ENCODE data around the gene ATP6V1C2.
"Not testable (repeated sequence)": the region's sequence is repeated elsewhere in the genome, so short reads cannot be mapped to it uniquely, and the experiment has no call there.

Gene ATP6V1C2

DNA sequence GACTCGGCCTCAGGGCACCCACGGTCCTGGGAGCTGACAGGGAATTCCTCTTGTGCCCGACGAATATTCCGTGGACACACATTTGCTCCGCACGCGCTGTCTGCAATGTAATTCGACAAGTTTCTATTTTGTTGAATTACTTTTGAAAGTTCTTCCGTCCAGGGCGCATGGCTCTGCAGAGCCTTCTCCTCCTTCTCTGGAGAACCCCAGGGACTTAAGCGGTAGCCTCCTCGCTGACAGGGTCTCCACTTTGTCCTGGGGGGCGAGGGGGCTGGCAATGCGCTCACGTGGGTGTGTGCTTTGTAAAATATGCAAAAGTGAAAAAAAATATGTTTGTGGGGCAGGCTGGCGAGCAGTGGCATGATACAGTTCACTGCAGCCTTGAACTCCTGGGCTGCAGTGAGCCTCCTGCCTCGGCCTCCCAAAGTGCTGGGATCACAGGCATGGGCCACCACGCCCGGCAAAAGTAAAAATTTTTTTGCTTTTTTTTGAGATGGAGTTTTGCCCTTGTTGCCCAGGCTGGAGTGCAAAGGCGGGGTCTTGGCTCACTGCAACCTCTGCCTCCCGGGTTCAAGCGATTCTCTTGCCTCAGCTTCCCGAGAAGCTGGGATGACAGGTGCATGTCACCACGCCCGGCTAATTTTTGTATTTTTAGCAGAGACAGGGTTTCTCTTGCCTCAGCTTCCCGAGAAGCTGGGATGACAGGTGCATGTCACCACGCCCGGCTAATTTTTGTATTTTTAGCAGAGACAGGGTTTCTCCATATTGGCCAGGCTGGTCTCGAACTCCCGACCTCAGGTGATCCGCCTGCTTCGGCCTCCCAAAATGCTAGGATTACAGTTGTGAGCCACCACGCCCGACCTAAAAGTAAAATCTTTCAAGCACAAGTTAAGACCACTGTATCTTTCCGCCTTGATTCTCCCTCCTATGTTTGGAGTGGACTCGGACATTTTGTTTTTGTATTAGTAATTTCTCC is 92.0 kb downstream of the ATP6V1C2 start:
- not testable (repeated sequence) for DNase-seq (ENCODE audit: low read depth in 2 of 2)

DNA sequence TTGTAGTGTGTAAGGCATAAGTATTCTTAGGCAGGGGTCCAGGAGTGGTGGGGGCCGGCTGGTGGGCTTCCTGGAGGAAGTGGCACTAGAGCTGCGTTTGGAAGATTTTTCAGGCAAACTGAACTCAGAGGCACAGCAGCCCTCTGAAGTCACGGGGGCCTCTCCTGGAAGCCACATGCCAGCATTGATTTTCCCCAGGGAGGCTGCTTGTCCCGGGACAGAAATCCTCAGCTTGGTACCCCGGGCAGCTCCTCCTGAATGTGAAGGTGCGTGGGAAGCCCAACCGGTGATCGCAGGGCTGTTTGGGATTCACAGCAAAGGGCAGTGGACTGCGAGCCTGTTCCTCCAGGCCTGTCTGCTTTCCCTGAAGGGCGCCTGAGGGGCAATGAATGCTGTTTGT is 92.7 kb downstream of the ATP6V1C2 start:
- DNase-seq (ENCODE audit: low read depth in 2 of 2), result no peak

DNA sequence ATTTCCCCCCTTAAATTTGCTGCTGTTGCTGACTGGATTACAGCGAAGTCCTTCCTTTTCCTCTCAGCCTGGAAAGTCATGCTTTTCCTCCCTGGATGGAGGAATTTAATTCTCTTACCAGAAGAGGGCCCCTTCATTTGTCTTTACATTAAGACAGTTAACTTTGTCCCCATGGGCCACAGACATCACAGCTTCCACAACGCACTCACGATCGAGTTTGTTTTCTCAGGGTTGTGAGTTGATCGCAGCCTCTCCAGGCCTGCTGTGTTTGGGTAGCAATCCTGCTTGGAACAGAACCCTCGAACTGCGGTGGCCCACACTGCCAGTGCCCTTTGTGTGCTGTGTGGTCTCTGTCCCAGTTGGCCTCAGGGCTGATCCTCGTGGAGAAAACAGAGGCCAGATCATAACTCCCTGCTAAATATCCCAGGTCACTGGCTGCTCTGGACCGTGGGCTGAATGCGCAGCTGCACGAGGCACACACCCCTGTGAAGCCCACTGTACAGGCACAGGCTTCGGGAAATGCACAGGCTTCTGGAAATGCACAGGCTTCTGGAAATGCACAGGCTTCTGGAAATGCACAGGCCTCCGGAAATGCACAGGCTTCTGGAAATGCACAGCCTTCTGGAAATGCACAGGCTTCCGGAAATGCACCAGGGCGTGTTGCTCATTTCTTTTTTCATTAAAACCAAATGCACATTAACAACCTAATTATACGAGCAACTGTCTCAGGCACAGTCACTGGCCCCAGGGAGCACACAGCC is 93.3 kb downstream of the ATP6V1C2 start:
- no peak for DNase-seq (ENCODE audit: low read depth in 2 of 2)

DNA sequence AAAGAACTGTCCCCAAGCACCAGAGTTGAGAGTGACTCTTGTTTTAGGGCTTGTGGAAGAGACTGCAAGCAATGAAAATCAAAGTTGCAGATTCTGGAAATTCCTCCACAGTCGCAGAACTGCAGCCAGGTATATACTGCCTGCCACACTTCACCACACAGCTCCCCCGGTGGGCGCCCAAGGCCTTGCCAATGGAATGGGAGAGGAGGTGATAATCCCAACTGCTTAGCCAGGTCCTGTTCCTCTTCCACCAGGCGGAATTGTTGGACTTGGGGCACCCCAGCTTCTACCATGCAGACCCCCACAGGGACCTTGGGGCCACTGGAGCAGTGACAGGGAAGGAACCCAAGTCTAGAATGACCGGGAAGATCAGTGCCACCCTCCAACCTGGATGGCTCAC is 96.0 kb downstream of the ATP6V1C2 start:
- no peak for DNase-seq (ENCODE audit: low read depth in 2 of 2)

DNA sequence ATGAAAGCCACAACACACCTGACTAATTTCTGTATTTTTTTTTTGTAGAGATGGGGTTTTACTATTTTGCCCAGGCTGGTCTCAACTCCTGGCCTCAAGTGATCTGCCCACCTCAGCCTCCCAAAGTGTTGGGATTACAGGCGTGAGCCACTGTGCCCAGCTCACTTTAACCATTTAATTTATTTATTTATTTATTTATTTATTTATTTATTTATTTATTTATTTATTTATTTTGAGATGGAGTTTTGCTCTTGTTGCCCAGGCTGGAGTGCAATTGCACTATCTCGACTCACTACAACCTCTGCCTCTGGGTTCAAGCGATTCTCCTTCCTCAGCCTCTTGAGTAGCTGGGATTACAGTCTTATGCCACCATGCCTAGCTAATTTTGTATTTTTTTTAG is 96.9 kb downstream of the ATP6V1C2 start:
- not testable (repeated sequence) for DNase-seq (ENCODE audit: low read depth in 2 of 2)

DNA sequence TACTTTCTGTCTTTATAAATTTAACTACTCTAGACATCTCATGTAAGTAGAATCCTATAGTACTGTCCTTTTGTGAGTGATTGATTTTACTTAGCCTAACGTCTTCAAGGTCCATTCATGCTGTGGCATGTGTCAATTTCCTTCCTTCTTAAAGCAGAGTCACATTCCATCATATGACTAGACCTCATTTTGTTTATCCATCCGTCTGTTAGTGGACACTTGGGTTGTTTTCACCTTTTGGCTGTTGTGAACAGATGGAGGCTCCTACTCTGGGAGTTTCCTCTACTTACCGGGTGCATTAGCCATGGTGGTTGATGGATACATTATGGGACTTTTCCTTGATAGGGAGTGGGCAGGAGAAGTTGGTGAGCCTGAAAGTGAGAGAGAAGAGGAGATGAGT is 97.6 kb downstream of the ATP6V1C2 start:
- DNase-seq (ENCODE audit: low read depth in 2 of 2), result no peak

DNA sequence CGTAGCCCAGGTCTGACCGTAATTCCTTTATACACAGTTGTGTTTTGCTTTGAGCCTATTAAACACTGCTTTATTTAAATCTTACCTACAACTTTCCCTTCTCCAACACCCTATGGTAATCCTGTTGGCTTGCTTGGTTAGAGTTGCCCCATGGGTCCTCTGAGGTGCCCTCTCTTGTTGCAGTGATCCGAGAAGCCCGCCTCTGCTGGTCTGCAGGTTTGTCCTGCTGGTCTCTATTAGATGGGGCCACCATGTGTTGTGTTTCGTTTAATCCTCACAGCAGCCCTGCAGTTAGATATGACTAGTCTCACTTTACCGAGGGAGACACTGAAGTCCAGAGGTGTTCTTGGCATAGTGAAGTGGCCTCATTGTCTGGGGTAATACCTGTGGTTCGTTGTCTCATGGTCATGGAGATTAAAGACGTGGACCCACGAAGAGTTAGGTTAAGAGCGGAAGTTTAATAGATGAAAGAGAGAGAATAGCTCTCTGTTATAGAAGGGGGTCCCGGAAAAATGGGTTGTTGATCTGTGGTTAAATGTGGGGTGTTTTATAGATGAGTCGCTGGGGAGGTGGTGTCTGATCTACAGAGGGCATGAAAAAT is 98.4 kb downstream of the ATP6V1C2 start:
- no peak for DNase-seq (ENCODE audit: low read depth in 2 of 2)

DNA sequence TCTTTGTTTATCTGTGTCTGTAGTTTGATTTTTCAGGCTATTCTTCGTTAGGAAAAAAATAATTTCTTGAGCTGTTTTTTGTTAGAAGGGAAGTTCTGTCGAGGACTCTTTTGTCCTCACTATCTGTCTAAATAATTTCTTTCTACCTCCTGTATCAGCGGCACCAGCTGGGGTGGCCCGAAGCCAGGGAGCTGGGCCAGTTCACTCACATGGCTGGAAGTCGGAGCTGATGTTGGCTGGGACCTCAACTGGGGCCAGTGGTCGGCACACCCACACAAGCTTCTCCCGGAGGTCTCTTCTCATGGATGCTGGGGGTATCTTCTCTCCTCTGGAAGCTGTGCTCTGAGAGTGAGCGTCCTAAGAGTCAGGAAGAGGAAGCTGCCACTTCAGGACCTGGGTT is 99.1 kb downstream of the ATP6V1C2 start:
- no peak for DNase-seq (ENCODE audit: low read depth in 2 of 2)

DNA sequence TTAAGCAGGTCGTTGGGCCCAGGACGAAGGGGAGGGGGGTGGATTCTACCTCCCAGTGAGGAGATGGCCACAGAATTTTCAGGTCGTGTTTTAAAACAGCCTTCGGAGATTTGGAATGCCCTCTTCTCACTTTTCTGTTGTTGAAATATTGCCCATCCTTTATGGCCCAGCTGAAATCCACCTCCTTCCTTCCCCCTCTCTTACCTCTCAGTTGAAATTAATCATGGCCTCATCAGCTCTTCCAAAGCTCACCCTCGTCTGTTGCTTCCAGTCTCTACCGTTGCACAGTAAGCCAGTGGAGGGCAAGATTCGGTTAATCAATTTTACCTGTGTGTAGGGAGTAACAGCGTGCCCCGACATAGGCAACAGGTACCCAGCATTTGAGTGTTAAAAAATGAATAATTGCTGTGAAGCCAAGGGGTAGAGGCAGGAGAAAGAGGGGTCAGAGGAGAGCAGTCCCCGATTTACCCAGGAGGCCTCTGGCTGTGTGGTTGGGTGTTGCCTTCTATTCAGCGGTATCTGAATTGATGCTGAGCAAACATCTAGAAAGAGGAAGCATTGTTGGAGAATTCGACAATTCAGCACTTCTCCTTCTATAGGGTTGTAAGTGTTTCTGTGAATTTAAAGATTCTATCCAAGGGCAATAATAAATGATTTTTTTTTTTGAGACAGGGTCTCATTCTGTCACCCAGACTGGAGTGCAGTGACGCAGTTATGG is 99.7 kb downstream of the ATP6V1C2 start:
- no peak for DNase-seq (ENCODE audit: low read depth in 2 of 2)

DNA sequence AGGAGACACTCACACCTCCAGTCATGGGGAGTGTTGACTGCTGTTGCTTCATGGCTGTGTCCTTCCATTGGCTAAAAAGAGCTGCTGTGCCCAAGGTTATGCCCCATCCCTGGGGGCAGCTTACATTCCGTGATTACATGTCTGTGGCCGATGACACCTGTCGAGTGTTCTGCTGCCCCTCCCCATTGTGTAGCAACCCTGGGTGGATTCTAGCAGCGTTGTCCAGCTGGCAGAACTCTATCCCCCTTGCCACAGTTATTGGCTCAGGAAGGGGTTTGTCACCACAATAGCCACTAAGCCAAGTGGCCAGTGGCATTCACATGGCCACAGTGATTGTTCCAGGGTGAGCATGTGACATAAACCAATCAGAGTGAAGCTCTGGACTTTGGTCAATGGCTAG is 102.8 kb downstream of the ATP6V1C2 start:
- DNase-seq (ENCODE audit: low read depth in 2 of 2), result no peak

DNA sequence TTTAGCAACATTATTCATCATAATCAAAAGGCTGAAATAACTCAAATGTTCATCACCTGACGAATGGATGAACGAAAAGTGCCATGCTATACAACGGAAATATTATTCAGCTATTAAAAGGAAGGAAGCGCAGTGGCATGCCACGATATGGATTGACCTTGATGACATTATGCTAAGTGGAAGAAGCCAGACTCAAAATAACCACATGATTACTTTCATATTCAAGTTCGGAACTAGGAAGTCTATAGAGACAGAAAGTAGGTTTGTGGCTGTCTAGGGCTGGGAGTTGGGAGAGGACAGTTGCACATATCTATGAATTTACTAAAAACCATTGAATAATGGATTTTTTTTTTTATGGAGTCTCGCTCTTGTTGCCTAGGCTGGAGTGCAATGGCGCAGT is 104.6 kb downstream of the ATP6V1C2 start:
- no peak for DNase-seq (ENCODE audit: low read depth in 2 of 2)

DNA sequence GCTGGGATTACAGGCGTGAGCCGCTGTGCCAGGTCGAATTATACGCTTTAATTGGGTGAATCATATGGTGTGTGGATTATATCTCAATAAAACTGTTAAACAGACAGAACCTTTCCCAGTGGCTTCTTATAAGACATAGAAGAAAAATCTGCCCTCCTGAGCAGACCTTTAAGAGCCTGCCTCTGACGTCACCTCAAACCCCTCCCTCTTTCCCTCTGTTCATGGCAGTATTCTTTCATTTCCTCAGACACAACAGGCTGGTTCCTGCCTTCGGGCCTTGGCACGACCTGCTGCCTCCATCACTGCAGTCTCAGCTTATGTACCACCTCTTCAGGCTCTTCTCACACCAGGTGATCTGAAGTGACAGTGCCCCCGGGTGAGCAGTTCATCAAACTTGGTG is 105.2 kb downstream of the ATP6V1C2 start:
- DNase-seq (ENCODE audit: low read depth in 2 of 2), result no peak

DNA sequence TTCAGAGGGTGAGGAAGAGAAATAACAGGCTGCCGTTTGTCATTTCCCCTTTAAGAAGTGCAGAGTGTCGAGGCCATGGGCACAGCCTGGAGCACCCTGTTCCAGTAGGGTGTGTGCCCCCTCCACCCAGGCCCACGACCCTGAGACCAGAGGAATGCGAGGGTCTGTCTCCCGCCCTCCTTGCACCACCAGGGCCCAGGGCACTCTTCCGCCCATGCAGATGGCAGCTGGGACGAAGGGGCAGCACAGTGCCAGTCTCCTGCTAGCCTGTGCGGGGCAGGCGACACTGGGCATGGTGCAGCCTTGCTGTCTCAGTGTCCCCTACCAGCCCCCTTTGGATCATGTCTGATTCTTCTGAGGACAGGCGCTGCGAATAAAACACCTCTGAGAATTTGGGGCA is 106.9 kb downstream of the ATP6V1C2 start:
- no peak for DNase-seq (ENCODE audit: low read depth in 2 of 2)

DNA sequence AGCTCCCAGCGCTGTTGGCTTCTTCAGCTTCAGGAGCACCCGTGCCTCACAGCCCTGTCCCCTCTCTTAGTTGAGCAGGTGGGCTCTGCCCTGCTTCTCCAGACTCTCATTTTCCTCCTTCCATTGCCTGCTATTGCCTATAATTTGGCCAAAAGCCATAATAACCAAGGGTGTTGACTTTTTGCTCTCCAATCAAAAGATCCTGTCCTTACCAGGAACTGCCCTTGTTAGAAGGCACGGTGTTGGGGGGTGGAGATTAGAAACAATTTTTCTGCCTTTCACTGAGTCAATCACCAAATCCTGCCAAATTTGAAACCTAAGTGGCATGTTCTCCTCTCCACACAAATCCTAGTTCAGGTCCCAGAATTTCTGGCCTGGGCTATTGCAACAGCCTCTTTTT is 107.9 kb downstream of the ATP6V1C2 start:
- no peak for DNase-seq (ENCODE audit: low read depth in 2 of 2)

DNA sequence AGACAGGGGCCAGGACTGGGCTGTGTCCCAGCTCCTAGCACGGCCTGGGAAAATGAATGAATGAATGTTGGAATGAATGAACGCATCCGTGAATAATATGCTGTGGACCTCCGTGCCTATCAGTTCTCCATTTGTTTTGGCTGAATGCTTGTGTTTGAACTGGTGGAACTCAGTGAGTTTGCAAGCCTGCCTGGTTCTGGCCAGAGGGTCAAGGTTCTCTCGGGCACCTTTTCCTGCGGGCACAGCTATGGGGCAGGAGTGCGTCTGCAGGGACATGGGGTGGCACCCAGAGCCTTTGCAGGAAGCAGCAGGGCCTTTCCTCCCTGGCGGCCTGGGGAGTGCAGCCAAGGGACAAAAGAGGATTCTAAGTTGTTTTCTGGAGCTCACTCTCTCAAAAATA is 108.8 kb downstream of the ATP6V1C2 start:
- no peak for DNase-seq (ENCODE audit: low read depth in 2 of 2)

DNA sequence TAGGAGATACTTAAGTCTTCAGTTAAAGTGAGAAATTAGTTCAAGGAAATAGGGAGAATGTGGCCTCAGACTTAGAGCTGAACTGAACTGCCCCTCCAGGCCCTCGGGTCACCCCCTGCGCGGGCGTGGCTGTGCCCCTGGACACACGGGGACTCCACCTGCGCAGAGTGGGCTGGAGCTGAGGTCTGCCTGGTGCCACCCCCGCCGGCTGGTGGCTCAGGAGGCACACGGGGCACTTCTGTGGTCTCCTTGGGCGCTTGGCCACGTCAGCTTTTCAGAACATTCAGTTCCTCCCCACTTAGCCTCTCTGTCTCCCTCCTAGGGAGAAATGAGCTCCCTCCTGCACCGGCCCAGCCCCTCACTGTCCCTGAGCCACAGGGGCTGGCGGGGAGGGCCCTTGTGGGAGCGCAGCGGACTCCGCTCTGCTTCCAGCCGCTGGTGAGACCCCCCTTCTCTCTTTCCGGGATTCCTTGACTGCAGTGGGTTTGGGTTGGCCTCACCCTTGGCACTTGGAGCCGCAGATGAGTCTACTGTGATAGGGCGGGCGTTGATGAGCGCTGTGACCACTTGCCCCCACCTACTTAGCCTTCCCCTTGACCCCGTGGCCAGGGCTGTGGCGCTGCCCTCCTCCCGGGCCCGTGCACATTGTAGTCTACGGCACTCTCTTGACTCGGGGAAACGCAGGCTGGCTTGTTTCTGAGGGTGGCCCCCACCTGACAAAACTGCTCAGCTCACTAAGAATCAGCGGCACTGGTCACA is 109.4 kb downstream of the ATP6V1C2 start:
- DNase-seq (ENCODE audit: low read depth in 2 of 2), result no peak

DNA sequence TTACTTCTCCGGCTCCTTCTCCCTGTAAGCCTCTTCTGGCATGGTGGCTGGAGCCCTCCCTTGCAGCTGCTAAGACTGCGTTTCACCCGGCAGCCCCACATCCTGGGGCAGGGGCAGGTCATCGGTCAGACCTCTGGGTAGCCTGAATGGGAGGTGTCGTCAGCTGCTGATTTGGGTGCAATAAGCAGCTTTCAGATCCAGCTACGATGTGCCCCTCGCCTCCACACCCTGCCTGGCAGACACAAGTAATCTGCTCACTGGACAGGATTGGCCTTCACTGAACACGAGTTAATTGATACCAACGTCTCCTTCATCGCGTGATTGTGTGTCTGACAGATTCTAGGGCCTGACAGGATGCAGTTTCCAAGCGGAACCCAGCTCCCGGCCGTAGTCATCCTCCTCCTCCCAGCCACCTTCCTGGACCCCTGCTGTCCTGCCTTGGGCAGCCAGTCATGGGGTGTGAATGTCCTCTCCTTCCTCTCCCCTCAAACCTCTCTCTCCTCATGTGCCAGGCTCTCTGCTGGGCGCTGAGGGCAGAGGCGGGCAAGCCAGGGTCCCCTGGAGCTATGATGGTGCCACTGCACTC is 110.1 kb downstream of the ATP6V1C2 start:
- no peak for DNase-seq (ENCODE audit: low read depth in 2 of 2)

DNA sequence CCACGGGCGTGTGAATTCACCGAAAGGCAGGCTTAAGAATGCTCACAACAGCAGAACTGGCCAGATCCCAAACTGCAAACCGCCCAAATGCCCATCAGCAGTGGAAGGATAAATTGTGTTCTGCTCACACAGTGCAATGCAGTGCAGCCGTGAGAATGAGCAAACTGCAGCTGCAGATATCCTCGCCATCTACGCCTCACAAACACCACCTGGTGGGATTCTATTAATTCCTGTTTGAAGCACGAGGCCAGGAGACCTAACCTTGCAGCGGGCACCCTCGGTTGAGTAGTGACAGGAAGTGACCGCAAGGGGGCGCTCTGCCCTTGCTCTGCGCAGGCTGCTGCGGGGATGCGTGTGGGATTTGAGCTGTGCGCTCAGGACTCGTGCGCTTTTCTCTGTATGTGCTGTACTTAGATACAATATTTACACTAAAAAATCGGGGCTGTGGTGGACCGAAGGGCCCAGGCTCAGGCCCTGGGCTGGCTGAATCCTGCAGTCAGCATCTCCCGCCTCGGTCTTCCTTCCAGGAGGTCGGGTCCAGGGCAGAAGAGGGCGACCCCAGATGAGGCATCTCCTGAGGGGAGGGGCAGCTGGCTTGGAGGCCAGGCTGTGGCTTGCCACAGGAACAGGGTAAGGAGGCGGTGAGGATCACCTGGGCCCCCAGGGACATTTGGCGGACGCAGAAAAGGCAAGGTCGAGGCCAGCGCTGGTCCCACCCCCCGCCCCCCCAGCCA is 110.9 kb downstream of the ATP6V1C2 start:
- DNase-seq (ENCODE audit: low read depth in 2 of 2), result peak; percentile 79 to 81

DNA sequence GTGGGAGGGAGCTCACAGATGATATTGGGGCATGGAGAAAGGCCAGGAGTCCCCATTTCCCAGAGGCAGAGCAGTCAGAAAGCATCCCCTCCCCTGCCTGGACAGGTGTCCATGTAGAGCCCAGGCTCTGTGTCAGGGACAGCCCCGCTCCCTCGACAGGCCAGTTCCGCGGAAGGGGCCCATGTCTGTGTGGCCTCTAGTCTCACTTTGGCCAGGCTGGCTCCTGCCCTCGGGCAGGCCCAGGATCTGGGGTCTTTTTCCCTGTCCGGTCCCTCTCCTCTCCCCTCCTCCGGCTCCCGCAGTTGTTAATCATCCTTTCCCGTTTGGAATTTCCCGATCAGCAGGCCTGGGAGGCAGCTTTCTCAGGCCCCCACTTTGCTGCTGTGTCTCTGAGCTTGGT is 111.6 kb downstream of the ATP6V1C2 start:
- DNase-seq (ENCODE audit: low read depth in 2 of 2), result no peak

DNA sequence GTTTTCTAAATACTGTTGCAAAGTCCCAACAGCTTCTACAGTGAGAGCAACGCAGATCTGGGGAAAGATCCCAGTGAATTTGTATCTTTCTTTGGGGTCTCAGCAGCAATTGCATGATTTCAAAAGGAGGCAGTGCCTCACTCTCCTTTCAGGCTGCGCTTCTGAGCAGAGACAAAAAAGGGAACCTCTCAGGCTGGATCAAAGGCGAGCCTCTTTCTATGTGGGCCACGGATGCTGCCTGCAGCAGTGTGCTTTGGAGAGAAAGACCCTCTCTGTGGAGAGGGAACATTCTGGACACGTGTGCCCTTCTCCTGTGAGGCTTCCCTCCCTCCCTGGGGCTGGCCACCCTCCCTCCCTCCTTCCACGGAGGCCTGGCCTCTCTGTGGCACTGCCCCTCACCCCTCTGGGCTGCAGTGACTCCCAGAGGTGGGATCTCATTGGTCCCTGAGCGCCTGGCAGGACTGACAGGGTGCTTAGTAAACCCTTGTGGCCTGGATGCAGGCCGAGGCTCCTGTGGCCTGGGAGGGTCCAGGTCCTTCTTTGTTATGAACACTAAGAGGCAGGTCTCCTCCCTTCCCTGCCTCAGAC is 112.7 kb downstream of the ATP6V1C2 start:
- no peak for DNase-seq (ENCODE audit: low read depth in 2 of 2)

Data from stimulated activated CD4-positive, alpha-beta T cell treated with anti-CD3 and anti-CD28 coated beads, Interleukin-1b, Interleukin-23, amount 100 ng/mL, for 4 hours (primary cell).